ENCODE measurements around the gene GLYATL3. TPM values are rescaled to one million over a fixed set of nuclear protein-coding genes. Genes with fewer than 3 reads are reported as not detected.

GLYATL3 gene
- total and polyA plus RNA-seq, 2 of the 4 experiments (the other 2 are of a cell fraction) = not detected

DNA sequence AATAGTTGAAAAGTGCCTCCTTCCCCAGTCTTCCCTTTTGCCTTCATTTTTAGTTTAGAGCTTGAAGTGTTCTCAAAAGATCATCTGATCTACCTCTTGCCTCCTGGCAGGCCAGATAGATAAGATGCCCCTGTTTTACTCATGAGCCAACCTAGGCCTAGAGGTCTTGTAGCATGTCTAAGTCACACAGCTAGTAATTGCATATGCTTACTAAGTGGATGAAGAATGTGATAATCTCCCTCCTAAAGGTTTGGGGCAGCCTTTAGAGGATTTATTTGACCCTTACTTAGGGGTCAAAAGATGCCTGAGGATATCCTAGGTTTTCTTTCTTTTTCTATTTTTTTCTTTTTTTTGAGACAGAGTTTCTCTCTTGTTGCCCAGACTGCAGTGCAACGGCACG, 52.9 kb downstream of the GLYATL3 start:
- peaks cover 25% of the 10 kb centered on the region for H3K27me3 ChIP-seq (ENCODE audit: control insufficient read depth, insufficient read depth, low read length)
- no peak overlapping the region for H2AK9ac ChIP-seq (replicated peaks; ENCODE audit: low read depth, low read length, poor library complexity)
- no peak overlapping the region for H2AFZ ChIP-seq (replicated peaks; ENCODE audit: low read length, poor library complexity)
- H3K27ac ChIP-seq (ENCODE audit: insufficient read depth, low read length) = no peak overlapping the region
- no peak for TF ChIP-seq USF2 (IDR thresholded peaks at IDR 0.05; ENCODE audit: low read depth, low read length)
- no peak for TF ChIP-seq RFX5 (IDR thresholded peaks at IDR 0.05; ENCODE audit: low read depth, low read length)
- no peak for TF ChIP-seq MAZ (IDR thresholded peaks at IDR 0.05; ENCODE audit: borderline replicate concordance, low read depth, low read length)
- TF ChIP-seq CHD1 (IDR thresholded peaks at IDR 0.05; ENCODE audit: low read depth, low read length) = no peak
- no peak for TF ChIP-seq RAD21 (IDR thresholded peaks at IDR 0.05; ENCODE audit: low read length)
- TF ChIP-seq MAFK (IDR thresholded peaks at IDR 0.05; ENCODE audit: low read depth, low read length) = no peak
- no peak for TF ChIP-seq SMC3 (IDR thresholded peaks at IDR 0.05; ENCODE audit: low read depth, low read length)
- TF ChIP-seq, protein P1, sequence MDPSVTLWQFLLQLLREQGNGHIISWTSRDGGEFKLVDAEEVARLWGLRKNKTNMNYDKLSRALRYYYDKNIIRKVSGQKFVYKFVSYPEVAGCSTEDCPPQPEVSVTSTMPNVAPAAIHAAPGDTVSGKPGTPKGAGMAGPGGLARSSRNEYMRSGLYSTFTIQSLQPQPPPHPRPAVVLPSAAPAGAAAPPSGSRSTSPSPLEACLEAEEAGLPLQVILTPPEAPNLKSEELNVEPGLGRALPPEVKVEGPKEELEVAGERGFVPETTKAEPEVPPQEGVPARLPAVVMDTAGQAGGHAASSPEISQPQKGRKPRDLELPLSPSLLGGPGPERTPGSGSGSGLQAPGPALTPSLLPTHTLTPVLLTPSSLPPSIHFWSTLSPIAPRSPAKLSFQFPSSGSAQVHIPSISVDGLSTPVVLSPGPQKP (IDR thresholded peaks at IDR 0.05; ENCODE audit: borderline replicate concordance, low read depth, low read length) = no peak
- no peak for TF ChIP-seq RCOR1 (IDR thresholded peaks at IDR 0.05; ENCODE audit: insufficient replicate concordance, low read length)
- TF ChIP-seq CEBPB (IDR thresholded peaks at IDR 0.05; ENCODE audit: low read depth, low read length) = no peak
- no peak for TF ChIP-seq BHLHE40 (IDR thresholded peaks at IDR 0.05; ENCODE audit: low read depth, low read length)
- no peak for TF ChIP-seq FOS (IDR thresholded peaks at IDR 0.05; ENCODE audit: low read depth, low read length)
- TF ChIP-seq MXI1 (IDR thresholded peaks at IDR 0.05; ENCODE audit: borderline replicate concordance, low read depth, low read length) = no peak
- TF ChIP-seq, protein P2, sequence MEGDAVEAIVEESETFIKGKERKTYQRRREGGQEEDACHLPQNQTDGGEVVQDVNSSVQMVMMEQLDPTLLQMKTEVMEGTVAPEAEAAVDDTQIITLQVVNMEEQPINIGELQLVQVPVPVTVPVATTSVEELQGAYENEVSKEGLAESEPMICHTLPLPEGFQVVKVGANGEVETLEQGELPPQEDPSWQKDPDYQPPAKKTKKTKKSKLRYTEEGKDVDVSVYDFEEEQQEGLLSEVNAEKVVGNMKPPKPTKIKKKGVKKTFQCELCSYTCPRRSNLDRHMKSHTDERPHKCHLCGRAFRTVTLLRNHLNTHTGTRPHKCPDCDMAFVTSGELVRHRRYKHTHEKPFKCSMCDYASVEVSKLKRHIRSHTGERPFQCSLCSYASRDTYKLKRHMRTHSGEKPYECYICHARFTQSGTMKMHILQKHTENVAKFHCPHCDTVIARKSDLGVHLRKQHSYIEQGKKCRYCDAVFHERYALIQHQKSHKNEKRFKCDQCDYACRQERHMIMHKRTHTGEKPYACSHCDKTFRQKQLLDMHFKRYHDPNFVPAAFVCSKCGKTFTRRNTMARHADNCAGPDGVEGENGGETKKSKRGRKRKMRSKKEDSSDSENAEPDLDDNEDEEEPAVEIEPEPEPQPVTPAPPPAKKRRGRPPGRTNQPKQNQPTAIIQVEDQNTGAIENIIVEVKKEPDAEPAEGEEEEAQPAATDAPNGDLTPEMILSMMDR (conservative IDR thresholded peaks at IDR 0.05; ENCODE audit: low read depth, low read length) = no peak
- WGBS, 2 experiments (ENCODE audit: extremely low coverage in 2 of 2, insufficient read length in 1 of 2) = no CpG with 5 or more reads among the region's 2 CpGs
- no peaks in the 10 kb centered on the region for H3K4me1 ChIP-seq (ENCODE audit: control insufficient read depth, insufficient read depth, low read length)
- CTCF ChIA-PET = no interaction called here
- H4K5ac ChIP-seq (ENCODE audit: low read depth, low read length) = no peak overlapping the region
- no TSS peak for BruUV-seq (replicated peaks)
- H2BK5ac ChIP-seq (ENCODE audit: low read depth, low read length, poor library complexity, severe bottlenecking) = no peak overlapping the region
- H3K23ac ChIP-seq (ENCODE audit: low read depth, low read length) = no peak overlapping the region
- no peak overlapping the region for H3K14ac ChIP-seq (replicated peaks; ENCODE audit: low read depth, low read length)
- no peak overlapping the region for H2BK15ac ChIP-seq (ENCODE audit: low read depth, low read length)
- in situ Hi-C loops (cut with MboI; ENCODE audit: low sequenced_read_pairs) (no loop called here), intact Hi-C loops (cut with micrococcal nuclease) (no loop called here), dilution Hi-C loops (cut with HindIII; ENCODE audit: low sequenced_read_pairs, unreplicated experiment) (no loop called here)
- no peak overlapping the region for H3K9ac ChIP-seq (ENCODE audit: low read depth, low read length)
- no peaks in the 10 kb centered on the region for H4K20me1 ChIP-seq (ENCODE audit: insufficient read depth, low read length)
- DNase-seq (no peak), ATAC-seq (ENCODE audit: low read depth) (no peak)
- no peak overlapping the region for H3K4me3 ChIP-seq (ENCODE audit: insufficient read depth, low read depth, low read length)
- no peaks in the 10 kb centered on the region for H3K9me1 ChIP-seq (ENCODE audit: insufficient read depth, low read length)
- H3K18ac ChIP-seq (ENCODE audit: low read depth, low read length) = no peak overlapping the region
- no peaks in the 10 kb centered on the region for H3K36me3 ChIP-seq (ENCODE audit: control insufficient read depth, insufficient read depth, low read length)
- no peak overlapping the region for H3K4ac ChIP-seq (ENCODE audit: low read depth, low read length)
- no peak overlapping the region for H2BK120ac ChIP-seq (ENCODE audit: low read depth, low read length)
- no peak overlapping the region for H4K8ac ChIP-seq (ENCODE audit: low read depth in 2 of 2, low read length in 2 of 2)
- no peak overlapping the region for H3K56ac ChIP-seq (ENCODE audit: extremely low read depth, insufficient read depth, low read length)
- no peak overlapping the region for H4K91ac ChIP-seq (ENCODE audit: insufficient read depth, low read depth, low read length)
- no peak overlapping the region for H2AK5ac ChIP-seq (ENCODE audit: low read depth, low read length)
- no peaks in the 10 kb centered on the region for H3K9me3 ChIP-seq (ENCODE audit: control insufficient read depth, insufficient read depth, low read length)
- no peak overlapping the region for H3K4me2 ChIP-seq (ENCODE audit: low read depth, low read length)
- H3K79me1 ChIP-seq (ENCODE audit: low read depth in 1 of 2, low read length in 2 of 2) = no peaks in the 10 kb centered on the region
- POLR2A ChIA-PET (ENCODE audit: unreplicated experiment) = no interaction called here
- H2BK20ac ChIP-seq (ENCODE audit: low read depth, low read length) = no peak overlapping the region

Data from IMR-90 (cell line).